T-cell (primary cell): ENCODE results near the gene QKI. TPM values are rescaled to one million over a fixed set of nuclear protein-coding genes. Genes with fewer than 3 reads are reported as not detected.
A peak's percentile ranks its signal among the peaks of the same experiment; 100 is the strongest.
"Not testable (repeated sequence)": the region's sequence is repeated elsewhere in the genome, so short reads cannot be mapped to it uniquely, and the experiment has no call there.

Source experiments
- ATAC-seq, 4 experiments: fragments of 200-7000 bp in 3 of 4; fragments of 150-1000 bp in 1 of 4; cut with Tn5 transposase; replicated peaks in 1 of 4; 1 replicate in 3 of 4; 2 replicates in 1 of 4; pipeline ENCODE4 v1.10.0; 2021; ENCODE audit warnings: moderate library complexity in 3 of 4, mild to moderate bottlenecking in 2 of 4, moderate number of reproducible peaks in 1 of 4
- CTCF ChIA-PET, 2 donors: fragments of 300-600 bp; sonication (Branson Sonifier 250); formaldehyde crosslinking; loops; one replicate each; lab custom pipeline; 2022; ENCODE audit warnings: antibody characterized with exemption in 2 of 2; lab: Charles Lee
- POLR2A ChIA-PET, 2 donors: fragments of 300-600 bp; sonication (Branson Sonifier 250); formaldehyde crosslinking; loops; one replicate each; lab custom pipeline; 2022; ENCODE audit warnings: antibody characterized with exemption in 2 of 2; lab: Charles Lee
- DNase-seq, 35 experiments: peaks; one replicate each; pipeline versions ENCODE4 v3.0.0 to v3.0.0-alpha.2; 2013 to 2023
- H3K27ac ChIP-seq: one replicate; pipeline ENCODE4 v1.5.1; 2013; ENCODE audit warnings: low read length
- H3K27me3 ChIP-seq, 2 experiments: replicated peaks in 1 of 2; 1 replicate in 1 of 2; 2 replicates in 1 of 2; pipeline versions ENCODE4 v1.6.1 to v1.7.0; 2013; ENCODE audit warnings: low read length in 1 of 2, mixed read lengths in 1 of 2; ENCODE audit not compliant: control insufficient read depth in 2 of 2, insufficient read depth in 2 of 2; ENCODE audit errors: extremely low read depth in 1 of 2
- H3K36me3 ChIP-seq, 2 donors: 1 replicate in 1 of 2; 2 replicates in 1 of 2; pipeline versions ENCODE4 v1.6.1 to v1.7.0; 2013; ENCODE audit warnings: low read length in 1 of 2; ENCODE audit not compliant: control insufficient read depth in 2 of 2, insufficient read depth in 1 of 2; ENCODE audit errors: extremely low read depth in 1 of 2
- H3K4me1 ChIP-seq, 2 experiments: 1 replicate in 1 of 2; 2 replicates in 1 of 2; pipeline versions ENCODE4 v1.6.1 to v1.7.0; 2013; ENCODE audit warnings: low read length in 2 of 2, mixed read lengths in 1 of 2; ENCODE audit not compliant: insufficient read depth in 2 of 2, control insufficient read depth in 1 of 2; ENCODE audit errors: extremely low read depth in 1 of 2
- H3K4me3 ChIP-seq, 2 donors: 1 replicate in 1 of 2; 2 replicates in 1 of 2; pipeline versions ENCODE4 v1.5.1 to v1.7.0; 2013; ENCODE audit warnings: mild to moderate bottlenecking in 2 of 2, low read length in 1 of 2, moderate library complexity in 1 of 2; ENCODE audit not compliant: control insufficient read depth in 1 of 2; ENCODE audit errors: extremely low read depth in 1 of 2
- H3K9me3 ChIP-seq: 2 replicates; pipeline ENCODE4 v1.7.0; 2013
- H3K27ac Mint-ChIP-seq, 2 donors: one replicate each; pipeline ENCODE4 v1.8.0; 2020 to 2021; ENCODE audit warnings: mild to moderate bottlenecking in 2 of 2, mixed read lengths in 2 of 2
- H3K27me3 Mint-ChIP-seq, 2 donors: one replicate each; pipeline ENCODE4 v1.8.0; 2021 to 2022; ENCODE audit warnings: mixed read lengths in 2 of 2
- H3K36me3 Mint-ChIP-seq: one replicate; pipeline ENCODE4 v1.8.0; 2021; ENCODE audit warnings: mixed read lengths
- H3K4me1 Mint-ChIP-seq, 3 donors: one replicate each; pipeline ENCODE4 v1.8.0; 2020 to 2022; ENCODE audit warnings: mixed read lengths in 3 of 3, mild to moderate bottlenecking in 1 of 3
- H3K4me3 Mint-ChIP-seq, 3 donors: one replicate each; pipeline ENCODE4 v1.8.0; 2020 to 2022; ENCODE audit warnings: mild to moderate bottlenecking in 3 of 3, mixed read lengths in 3 of 3, moderate library complexity in 3 of 3
- H3K9me3 Mint-ChIP-seq, 3 donors: one replicate each; pipeline ENCODE4 v1.8.0; 2020 to 2022; ENCODE audit warnings: mixed read lengths in 3 of 3
- WGBS: methylation state at CpG from one replicate; pipeline ENCODE4 v1.1.5; 2013; ENCODE audit warnings: missing lambda C conversion rate; ENCODE audit not compliant: insufficient coverage; 5-methylcytosine and 5-hydroxymethylcytosine counted together
- total RNA-seq, 35 experiments: library from RNA in 6 of 35; stranded (reverse) in 6 of 35; fragments of 120-200 nt in 1 of 35; gene quantifications; one replicate each; pipeline versions ENCODE4 v1.2.1 to v1.2.4 and lab custom pipeline; 2013 to 2026

Gene QKI
- total RNA-seq, 5 donors from 2014 or later (not counting 1 experiment from before 2014, with no cell fraction given): 50.2 to 84.3 (median 52.2) TPM

GRCh38 chr6:163476946-163477345 is 62.4 kb downstream of the QKI start:
- H3K4me1 ChIP-seq, ATAC-seq, H3K27ac ChIP-seq, H3K36me3 ChIP-seq, DNase-seq, H3K27me3 ChIP-seq, H3K4me3 Mint-ChIP-seq, H3K27ac Mint-ChIP-seq, H3K9me3 Mint-ChIP-seq, H3K4me3 ChIP-seq, H3K9me3 ChIP-seq, H3K27me3 Mint-ChIP-seq: not testable (repeated sequence)
- ChIA-PET POLR2A (interaction anchor here (0.6 kb wide), 2 partner anchors 46 to 51 kb away, joined by 3 read pairs; no protein-coding TSS in a partner anchor), CTCF (interaction anchor here (0.7 kb wide), 2 partner anchors 40 to 49 kb away, joined by 3 read pairs; no protein-coding TSS in a partner anchor)
- Mint-ChIP-seq H3K4me1 (peaks cover 18 to 39% (median 19%) of the 10 kb centered on the region in 3 donors), H3K36me3 (peaks cover 35% of the 10 kb centered on the region)
- 98% methylated on average over 5 of the region's 7 CpGs for whole genome bisulfite sequencing

GRCh38 chr6:163483107-163483506 is 68.6 kb downstream of the QKI start:
- H3K4me1 ChIP-seq: no peaks in the 10 kb centered on the region
- peaks cover 31% of the 10 kb centered on the region for H3K36me3 Mint-ChIP-seq
- no peaks in the 10 kb centered on the region for H3K9me3 Mint-ChIP-seq
- no peaks in the 10 kb centered on the region for H3K27me3 Mint-ChIP-seq
- no peak overlapping the region for H3K27ac Mint-ChIP-seq
- DNase-seq: no peak
- H3K27ac ChIP-seq: no peak overlapping the region
- H3K36me3 ChIP-seq: no peaks in the 10 kb centered on the region
- H3K4me1 Mint-ChIP-seq: peaks cover 41 to 54% (median 52%) of the 10 kb centered on the region in 3 donors
- no peaks in the 10 kb centered on the region for H3K27me3 ChIP-seq
- POLR2A ChIA-PET: no interaction called here
- H3K9me3 ChIP-seq: no peaks in the 10 kb centered on the region
- H3K4me3 Mint-ChIP-seq: no peak overlapping the region
- ATAC-seq: no peak
- CTCF ChIA-PET: no interaction called here
- 100% methylated on average over 2 of the region's 2 CpGs for WGBS
- no peak overlapping the region for H3K4me3 ChIP-seq

GRCh38 chr6:163485388-163485851 is 70.9 kb downstream of the QKI start:
- peaks cover 58 to 72% (median 71%) of the 10 kb centered on the region in 3 donors for H3K4me1 Mint-ChIP-seq
- POLR2A ChIA-PET: interaction anchor here in 1 of 2 donors (0.6 kb wide), 1 partner anchor 37 kb away, joined by 3 read pairs; no protein-coding TSS in a partner anchor
- WGBS: 100% methylated on average over 1 of the region's 2 CpGs

GRCh38 chr6:163486821-163487220 is 72.3 kb downstream of the QKI start:
- Mint-ChIP-seq H3K4me1 (peaks cover 64 to 75% (median 73%) of the 10 kb centered on the region in 3 donors), H3K27me3 (no peaks in the 10 kb centered on the region), H3K36me3 (peaks cover 7% of the 10 kb centered on the region), H3K9me3 (no peaks in the 10 kb centered on the region), H3K4me3 (no peak overlapping the region), H3K27ac (no peak overlapping the region)
- no peaks in the 10 kb centered on the region for H3K9me3 ChIP-seq
- DNase-seq (no peak), ATAC-seq (no peak)
- H3K27ac ChIP-seq: no peak overlapping the region
- H3K27me3 ChIP-seq: no peaks in the 10 kb centered on the region
- H3K36me3 ChIP-seq: no peaks in the 10 kb centered on the region
- ChIA-PET POLR2A (interaction anchor here in 1 of 2 donors (1.0 kb wide), 1 partner anchor 31 kb away, joined by 3 read pairs; no protein-coding TSS in a partner anchor), CTCF (no interaction called here)
- H3K4me1 ChIP-seq: peaks cover 0 to 15% of the 10 kb centered on the region in 2 experiments
- no peak overlapping the region for H3K4me3 ChIP-seq
- WGBS: no CpG with 5 or more reads among the region's 3 CpGs

More at GRCh38 chr6:163485388-163485851, 70.9 kb downstream of the QKI start:
- Histone ChIP-seq H3K27ac (no peak overlapping the region), H3K4me3 (no peak overlapping the region), H3K27me3 (no peaks in the 10 kb centered on the region), H3K36me3 (no peaks in the 10 kb centered on the region), H3K9me3 (no peaks in the 10 kb centered on the region), H3K4me1 (peaks cover 0 to 11% of the 10 kb centered on the region in 2 experiments)
- Mint-ChIP-seq H3K36me3 (peaks cover 18% of the 10 kb centered on the region), H3K27ac (no peak overlapping the region), H3K4me3 (no peak overlapping the region), H3K9me3 (no peaks in the 10 kb centered on the region), H3K27me3 (no peaks in the 10 kb centered on the region)
- no peak for DNase-seq
- no peak for ATAC-seq
- CTCF ChIA-PET: no interaction called here

- ChIA-PET POLR2A (interaction anchor here (0.6 to 1.0 kb wide), 2 partner anchors 30 to 826 kb away, joined by 3 read pairs; no protein-coding TSS in a partner anchor), CTCF (no interaction called here)
- no peak overlapping the region for H3K4me3 Mint-ChIP-seq
- Histone ChIP-seq H3K27me3 (no peaks in the 10 kb centered on the region), H3K4me1 (peaks cover 0 to 15% of the 10 kb centered on the region in 2 experiments), H3K36me3 (no peaks in the 10 kb centered on the region), H3K9me3 (no peaks in the 10 kb centered on the region), H3K27ac (no peak overlapping the region), H3K4me3 (no peak overlapping the region)
- peaks cover 64 to 73% (median 71%) of the 10 kb centered on the region in 3 donors for H3K4me1 Mint-ChIP-seq
- H3K27me3 Mint-ChIP-seq: no peaks in the 10 kb centered on the region
- no peaks in the 10 kb centered on the region for H3K9me3 Mint-ChIP-seq
- peaks cover 7% of the 10 kb centered on the region for H3K36me3 Mint-ChIP-seq
- ATAC-seq: no peak
- H3K27ac Mint-ChIP-seq: no peak overlapping the region
- WGBS: no CpG with 5 or more reads among the region's 1 CpG
- no peak for DNase-seq
Measured at GRCh38 chr6:163487606-163488005, 73.1 kb downstream of the QKI start.

- ATAC-seq (no peak), DNase-seq (no peak)
- Mint-ChIP-seq H3K27me3 (no peaks in the 10 kb centered on the region), H3K27ac (peak overlapping the region in 1 of 2 donors; percentile 70), H3K36me3 (peaks cover 5% of the 10 kb centered on the region), H3K4me1 (peaks cover 61 to 70% (median 65%) of the 10 kb centered on the region in 3 donors), H3K9me3 (no peaks in the 10 kb centered on the region), H3K4me3 (no peak overlapping the region)
- no peaks in the 10 kb centered on the region for H3K36me3 ChIP-seq
- ChIA-PET POLR2A (interaction anchor here in 1 of 2 donors (0.6 kb wide), 1 partner anchor 33 kb away, joined by 3 read pairs; no protein-coding TSS in a partner anchor), CTCF (no interaction called here)
- no peak overlapping the region for H3K4me3 ChIP-seq
- no peaks in the 10 kb centered on the region for H3K27me3 ChIP-seq
- WGBS: no CpG with 5 or more reads among the region's 1 CpG
- no peak overlapping the region for H3K27ac ChIP-seq
- H3K4me1 ChIP-seq: peaks cover 0 to 15% of the 10 kb centered on the region in 2 experiments
- no peaks in the 10 kb centered on the region for H3K9me3 ChIP-seq
Measured at GRCh38 chr6:163489584-163489983, 75.1 kb downstream of the QKI start.
